Testis (tissue), 3 donors: ENCODE measurements around the gene KCTD17. TPM values are rescaled to one million over a fixed set of nuclear protein-coding genes. Genes with fewer than 3 reads are reported as not detected.

Experiments
- DNase-seq: peaks from one replicate; pipeline ENCODE4 v3.0.0-alpha.2; 2019
- H3K27ac ChIP-seq, 2 donors: fragments of 200-600 bp; sonication (generic); one replicate each; pipeline ENCODE4 v1.5.1; 2019
- H3K27me3 ChIP-seq: fragments of 200-600 bp; sonication (generic); one replicate; pipeline ENCODE4 v1.5.1; 2019
- H3K36me3 ChIP-seq: fragments of 200-600 bp; sonication (generic); one replicate; pipeline ENCODE4 v1.5.1; 2017; ENCODE audit warnings: low read depth; ENCODE audit errors: missing control alignments
- H3K4me1 ChIP-seq: fragments of 200-600 bp; sonication (generic); one replicate; pipeline ENCODE4 v1.5.1; 2019
- H3K4me3 ChIP-seq, 2 donors: fragments of 200-600 bp; sonication (generic); one replicate each; pipeline ENCODE4 v1.5.1; 2017 to 2019
- H3K9me3 ChIP-seq: fragments of 200-600 bp; sonication (generic); one replicate; pipeline ENCODE4 v1.5.1; 2017
- POLR2A ChIP-seq: fragments of 450-650 bp; IDR thresholded peaks from one replicate; pipeline ENCODE4 v1.6.1; 2017; ENCODE audit warnings: antibody characterized with exemption, mild to moderate bottlenecking, moderate library complexity
- WGBS, 2 donors: methylation state at CpG; one replicate each; pipeline ENCODE4 v1.1.5; 2018; 5-methylcytosine and 5-hydroxymethylcytosine counted together
- intact Hi-C: fragments of 100-400 bp; cut with DNase I; formaldehyde crosslinking; loops from one replicate; pipeline ENCODE4 v1.15.1; 2023; ENCODE audit warnings: low total_unique reads
- polyA plus RNA-seq: library from polyadenylated mRNA; stranded (reverse); fragments of 350-450 nt; fragmentation: Illumina TruSeq; extraction: RNeasy Lipid Tissue Mini Kit (QIAGEN cat#74804); gene quantifications from one replicate; pipeline ENCODE4 v1.2.3, GENCODE V29; 2014; ENCODE audit warnings: low read depth, low replicate concordance; ENCODE audit not compliant: insufficient read depth
- total RNA-seq, 2 donors: library from RNA; depleted of rRNA; stranded (reverse); fragments of >200 nt; gene quantifications; one replicate each; pipeline ENCODE4 v1.2.3, GENCODE V29; 2016
- TF ChIP-seq, protein P1 (sequence below), 3 experiments: fragments of 450-650 bp in 2 of 3; fragments of 200-600 bp in 1 of 3; sonication (generic) in 1 of 3; IDR thresholded peaks; one replicate each; pipeline ENCODE4 v1.5.1; 2016 to 2019; ENCODE audit warnings: antibody characterized with exemption in 3 of 3, mild to moderate bottlenecking in 2 of 3, moderate library complexity in 1 of 3

The KCTD17 gene
- total and polyA plus RNA-seq, 3 donors from 2014 or later = 39.1 to 99.1 (median 57.0) TPM

DNA sequence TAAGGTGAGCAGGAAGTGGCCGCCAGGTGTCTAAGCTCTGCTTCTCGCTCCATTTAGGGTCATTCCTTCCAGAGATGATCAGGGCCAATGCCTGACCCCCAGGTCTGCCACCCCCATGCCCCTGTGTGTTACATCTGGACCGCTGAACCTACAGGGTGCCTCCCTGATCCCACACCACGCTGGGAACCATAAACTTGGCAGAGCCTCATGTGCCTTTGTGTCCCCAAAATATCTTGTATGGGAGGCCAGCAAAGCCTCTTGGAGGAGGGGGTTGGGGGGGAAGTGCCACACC lies 36.0 kb upstream of the KCTD17 start:
- 90 to 96% methylated on average over 4 of the region's 4 CpGs for WGBS, 2 donors
- no peaks in the 10 kb centered on the region for H3K9me3 ChIP-seq
- no peak overlapping the region for H3K27ac ChIP-seq
- intact Hi-C loops = no loop called here
- no peak for TF ChIP-seq POLR2A
- TF ChIP-seq, protein P1, sequence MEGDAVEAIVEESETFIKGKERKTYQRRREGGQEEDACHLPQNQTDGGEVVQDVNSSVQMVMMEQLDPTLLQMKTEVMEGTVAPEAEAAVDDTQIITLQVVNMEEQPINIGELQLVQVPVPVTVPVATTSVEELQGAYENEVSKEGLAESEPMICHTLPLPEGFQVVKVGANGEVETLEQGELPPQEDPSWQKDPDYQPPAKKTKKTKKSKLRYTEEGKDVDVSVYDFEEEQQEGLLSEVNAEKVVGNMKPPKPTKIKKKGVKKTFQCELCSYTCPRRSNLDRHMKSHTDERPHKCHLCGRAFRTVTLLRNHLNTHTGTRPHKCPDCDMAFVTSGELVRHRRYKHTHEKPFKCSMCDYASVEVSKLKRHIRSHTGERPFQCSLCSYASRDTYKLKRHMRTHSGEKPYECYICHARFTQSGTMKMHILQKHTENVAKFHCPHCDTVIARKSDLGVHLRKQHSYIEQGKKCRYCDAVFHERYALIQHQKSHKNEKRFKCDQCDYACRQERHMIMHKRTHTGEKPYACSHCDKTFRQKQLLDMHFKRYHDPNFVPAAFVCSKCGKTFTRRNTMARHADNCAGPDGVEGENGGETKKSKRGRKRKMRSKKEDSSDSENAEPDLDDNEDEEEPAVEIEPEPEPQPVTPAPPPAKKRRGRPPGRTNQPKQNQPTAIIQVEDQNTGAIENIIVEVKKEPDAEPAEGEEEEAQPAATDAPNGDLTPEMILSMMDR (IDR thresholded peaks at IDR 0.05) = no peak
- no peaks in the 10 kb centered on the region for H3K27me3 ChIP-seq
- H3K36me3 ChIP-seq = no peaks in the 10 kb centered on the region
- peaks cover 16% of the 10 kb centered on the region for H3K4me1 ChIP-seq
- H3K4me3 ChIP-seq = no peak overlapping the region
- DNase-seq = no peak

DNA sequence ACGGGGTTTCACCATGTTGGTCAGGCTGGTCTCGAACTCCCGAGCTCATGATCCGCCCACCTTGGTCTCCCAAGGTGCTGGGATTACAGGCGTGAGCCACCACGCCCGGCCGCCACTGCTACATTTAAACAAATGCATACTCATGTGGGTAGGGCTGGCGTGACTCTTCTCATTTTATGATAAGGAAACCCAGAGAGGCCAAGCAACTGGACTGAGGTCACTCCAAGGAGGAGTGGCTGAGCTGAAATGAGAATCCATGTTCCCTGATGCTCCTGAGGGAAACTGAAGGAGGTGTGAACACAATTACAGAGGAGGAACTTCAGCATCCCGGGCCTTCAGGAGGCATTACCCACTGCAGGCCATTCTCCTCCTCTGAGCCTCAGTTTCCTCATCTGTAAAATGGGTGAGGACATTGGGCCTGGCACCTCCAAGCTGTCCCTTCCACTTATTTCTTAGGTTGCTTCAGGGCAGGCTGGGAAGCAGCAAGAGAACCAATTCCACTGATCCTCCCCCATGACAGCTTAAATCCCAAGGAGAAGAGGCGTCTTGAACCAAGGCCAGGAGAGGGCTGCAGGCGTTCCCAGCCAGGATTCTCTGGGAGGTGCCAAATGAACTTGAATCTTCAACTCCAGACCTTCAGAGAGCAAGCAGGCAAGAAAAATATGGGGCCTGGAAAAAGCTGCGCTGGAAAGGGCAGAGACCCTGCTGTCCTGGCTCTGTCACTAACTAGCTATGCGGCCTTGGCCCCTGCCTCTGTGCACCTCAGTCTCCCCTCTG lies 35.2 kb upstream of the KCTD17 start:
- no peaks in the 10 kb centered on the region for H3K27me3 ChIP-seq
- H3K4me3 ChIP-seq = no peak overlapping the region
- H3K4me1 ChIP-seq = peaks cover 18% of the 10 kb centered on the region
- whole genome bisulfite sequencing, 2 donors = 85 to 88% methylated on average over 14 of the region's 14 CpGs
- H3K9me3 ChIP-seq = no peaks in the 10 kb centered on the region
- TF ChIP-seq, protein P1 (IDR thresholded peaks at IDR 0.05) = no peak
- TF ChIP-seq POLR2A = no peak
- H3K36me3 ChIP-seq = no peaks in the 10 kb centered on the region
- peak; percentile 30 for DNase-seq
- no peak overlapping the region for H3K27ac ChIP-seq
- intact Hi-C loops = no loop called here

DNA sequence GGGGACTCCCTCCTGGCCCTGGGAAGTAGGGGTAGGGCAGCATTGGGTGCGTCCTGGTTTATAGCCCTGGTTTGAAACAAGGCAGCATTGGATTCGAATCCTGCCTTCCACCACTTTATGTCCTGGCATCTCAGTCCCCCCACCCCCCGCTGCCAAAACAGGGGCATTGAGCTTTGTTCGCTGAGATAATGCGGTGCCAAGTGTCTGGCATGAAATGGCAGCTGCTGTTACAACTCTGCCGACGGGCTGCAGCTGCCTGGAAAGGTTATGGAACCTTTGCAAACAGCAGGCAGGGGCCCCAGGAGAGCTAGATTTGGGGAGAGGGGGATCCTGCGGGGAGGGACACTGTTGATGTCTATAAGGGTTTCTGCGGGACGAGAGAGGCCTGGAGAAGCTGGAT lies 34.2 kb upstream of the KCTD17 start:
- H3K27me3 ChIP-seq = no peaks in the 10 kb centered on the region
- H3K36me3 ChIP-seq = no peaks in the 10 kb centered on the region
- peaks cover 18% of the 10 kb centered on the region for H3K4me1 ChIP-seq
- 81 to 83% methylated on average over 7 to 10 of the region's 10 CpGs for WGBS, 2 donors
- intact Hi-C loops = no loop called here
- DNase-seq = no peak
- no peaks in the 10 kb centered on the region for H3K9me3 ChIP-seq
- H3K4me3 ChIP-seq = no peak overlapping the region
- no peak for TF ChIP-seq POLR2A
- TF ChIP-seq, protein P1 (IDR thresholded peaks at IDR 0.05) = no peak
- H3K27ac ChIP-seq = no peak overlapping the region

DNA sequence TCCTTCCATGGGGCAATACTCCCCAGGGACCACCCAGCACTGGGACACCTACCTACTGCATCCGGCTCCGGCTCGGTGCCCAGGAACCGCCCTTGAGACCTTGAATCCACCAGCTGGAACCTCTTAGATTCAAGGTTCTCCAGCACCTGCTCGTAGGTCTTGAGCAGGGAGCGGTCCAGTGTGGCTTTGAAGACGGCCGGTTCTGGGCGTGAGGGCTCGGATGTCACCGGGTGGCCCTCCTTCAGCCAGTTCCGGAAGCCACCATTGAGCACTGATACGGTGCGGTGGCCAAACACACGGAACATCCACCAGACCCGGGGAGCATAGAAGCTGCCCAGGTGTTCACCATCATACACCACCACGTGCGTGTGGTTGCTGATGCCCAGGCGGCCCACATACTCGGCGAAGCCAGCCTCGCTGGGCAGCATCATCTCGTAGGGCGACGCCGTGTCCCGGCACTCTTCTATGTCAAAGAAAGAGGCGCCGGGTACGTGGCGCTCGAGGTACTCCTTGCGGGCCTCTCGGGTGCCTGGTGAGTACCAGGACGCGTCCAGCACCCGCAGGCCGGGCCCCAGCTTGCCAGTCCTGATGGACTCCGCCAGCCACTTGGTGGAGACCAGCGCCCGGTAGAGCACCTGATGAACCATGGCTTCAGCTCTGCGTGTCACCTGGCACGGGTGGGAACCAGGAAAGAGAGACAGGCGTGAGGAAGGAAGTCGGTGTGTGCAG lies 33.3 kb upstream of the KCTD17 start:
- no peak for DNase-seq
- Histone ChIP-seq H3K4me3 (peak overlapping the region; percentile 71 to 84), H3K36me3 (no peaks in the 10 kb centered on the region), H3K27ac (peak overlapping the region in 1 of 2 donors; percentile 88), H3K4me1 (peaks cover 18% of the 10 kb centered on the region), H3K27me3 (no peaks in the 10 kb centered on the region), H3K9me3 (no peaks in the 10 kb centered on the region)
- intact Hi-C loops = no loop called here
- TF ChIP-seq POLR2A = no peak
- TF ChIP-seq, protein P1 (IDR thresholded peaks at IDR 0.05) = no peak
- 41 to 55% methylated on average over 19 to 45 of the region's 45 CpGs for WGBS, 2 donors
